ENCODE data around the gene CNNM3.

CNNM3 gene

GRCh38 chr2:96771796-96772618, 44.1 kb upstream of the CNNM3 start (continued):
- TF ChIP-seq ZNF148 (tag by site-specific recombination; IDR thresholded peaks at IDR 0.05; ENCODE audit: borderline replicate concordance), result no peak
- no peak for TF ChIP-seq ZFP37 (tag by site-specific recombination; IDR thresholded peaks at IDR 0.05)
- no peak for TF ChIP-seq ZNF132 (tag by site-specific recombination; IDR thresholded peaks at IDR 0.05; ENCODE audit: borderline replicate concordance)
- TF ChIP-seq GLIS2 (tag by site-specific recombination; IDR thresholded peaks at IDR 0.05), result peak; percentile 47; the same call in 1 of the 2 replicates
- no peak for TF ChIP-seq ZNF776 (tag by site-specific recombination; IDR thresholded peaks at IDR 0.05; ENCODE audit: borderline replicate concordance)
- no peak for TF ChIP-seq ZNF184 (tag by site-specific recombination; IDR thresholded peaks at IDR 0.05)
- no peak for TF ChIP-seq ZNF404 (tag by site-specific recombination; IDR thresholded peaks at IDR 0.05)

GRCh38 chr2:96772903-96773671, 43.0 kb upstream of the CNNM3 start:
- Histone ChIP-seq H3K27ac (ENCODE audit: extremely low read depth, low read depth, low read length) (no peak overlapping the region), H3K4me1 (ENCODE audit: control insufficient read depth, insufficient read depth, low read length) (no peaks in the 10 kb centered on the region), H3K9me3 (ENCODE audit: control insufficient read depth, insufficient read depth, low read depth, low read length) (no peaks in the 10 kb centered on the region), H3K4me3 (ENCODE audit: low read depth, low read length) (no peak overlapping the region), H3K36me3 (ENCODE audit: control insufficient read depth in 2 of 2, insufficient read depth in 1 of 2, low read length in 2 of 2) (peaks cover 0 to 21% of the 10 kb centered on the region in 2 experiments; a peak in 2 of 3 replicates)
- ChIA-PET POLR2A (no interaction called here), CTCF (interaction anchor here (1.1 to 4.3 kb wide), 2 partner anchors 10 to 85 kb away, joined by 3 to 48 read pairs; partner anchors contain the start of genes ANKRD39 and CNNM4)
- TF ChIP-seq PBX3 (CRISPR knock-in tag; IDR thresholded peaks at IDR 0.05) (no peak), ZNF830 (tag by site-specific recombination; IDR thresholded peaks at IDR 0.05; ENCODE audit: low read depth) (no peak), ZSCAN5A (tag by site-specific recombination; IDR thresholded peaks at IDR 0.05) (no peak), ZNF529 (tag by site-specific recombination; IDR thresholded peaks at IDR 0.05; ENCODE audit: insufficient replicate concordance) (no peak), ZSCAN4 (tag by site-specific recombination; IDR thresholded peaks at IDR 0.05) (no peak), EGR2 (tag by site-specific recombination; IDR thresholded peaks at IDR 0.05; ENCODE audit: low read depth) (peak; percentile 91), ZFHX2 (tag by site-specific recombination; conservative IDR thresholded peaks at IDR 0.05) (peak; percentile 96), ZNF23 (tag by site-specific recombination; IDR thresholded peaks at IDR 0.05; ENCODE audit: borderline replicate concordance) (no peak), ZNF629 (tag by site-specific recombination; IDR thresholded peaks at IDR 0.05) (no peak), ZNF26 (tag by site-specific recombination; IDR thresholded peaks at IDR 0.05) (no peak), ZFP3 (tag by site-specific recombination; IDR thresholded peaks at IDR 0.05; ENCODE audit: low read depth) (no peak), ZNF707 (tag by site-specific recombination; IDR thresholded peaks at IDR 0.05) (no peak), ZNF214 (tag by site-specific recombination; IDR thresholded peaks at IDR 0.05; ENCODE audit: borderline replicate concordance) (no peak), ZBTB20 (tag by site-specific recombination; IDR thresholded peaks at IDR 0.05) (no peak), ZNF398 (tag by site-specific recombination; IDR thresholded peaks at IDR 0.05) (no peak), GLIS1 (tag by site-specific recombination; IDR thresholded peaks at IDR 0.05) (peak; percentile 26; the same call in 1 of the 2 replicates)
